Stimulated activated CD8-positive, alpha-beta memory T cell treated with anti-CD3 and anti-CD28 coated beads, Interleukin-7, amount 100 ng/mL, for 1 hour (primary cell): ENCODE results near the gene GNG3.
"Not testable (repeated sequence)": the region's sequence is repeated elsewhere in the genome, so short reads cannot be mapped to it uniquely, and the experiment has no call there.

Experiments
- DNase-seq, 2 donors: peaks; one replicate each; pipeline ENCODE4 v3.0.0-alpha.2; 2020; ENCODE audit warnings: low read depth in 2 of 2

The GNG3 gene

GRCh38 chr11:62707277-62707861 is at the start of gene GNG3, which contains the start of gene BSCL2:
TSS of gene GNG3 (plus strand) at chr11:62707676. CDS start at chr11:62708296, 620 bp downstream.
TSS of gene BSCL2 (minus strand) at chr11:62707424. CDS start at chr11:62707195, 229 bp downstream.
- no peak for DNase-seq

DNA sequence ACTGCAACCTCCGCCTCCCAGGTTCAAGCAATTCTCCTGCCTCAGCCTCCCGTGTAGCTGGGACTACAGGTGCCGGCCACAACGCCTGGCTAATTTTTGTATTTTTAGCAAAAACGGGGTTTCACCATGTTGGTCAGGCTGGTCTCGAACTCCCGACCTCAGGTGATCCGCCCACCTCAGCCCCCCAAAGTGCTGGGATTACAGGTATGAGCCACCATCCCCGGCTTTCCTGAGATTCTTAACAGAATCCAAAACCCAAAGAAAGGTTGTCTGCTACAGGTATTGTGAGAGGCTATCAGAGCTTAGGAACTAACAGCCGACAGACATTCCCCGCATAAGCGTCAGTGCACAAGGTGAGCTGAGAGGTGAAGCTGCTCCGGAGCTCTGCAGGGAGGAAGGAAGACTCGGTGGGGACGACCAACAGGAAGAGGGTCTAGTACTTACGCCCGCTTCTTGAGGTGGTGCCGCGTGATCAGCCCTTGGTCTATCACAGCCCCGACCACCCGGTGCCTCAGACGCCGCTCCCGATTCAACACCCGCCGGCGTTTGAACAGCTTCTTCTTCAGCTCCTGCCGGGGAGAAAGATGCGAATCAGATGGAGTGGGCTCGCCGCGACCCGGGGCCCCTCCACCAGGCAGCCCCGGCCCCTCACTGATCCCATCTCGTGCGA is 42.9 kb upstream of the GNG3 start:
- peak in 1 of 2 donors; percentile 23 for DNase-seq

DNA sequence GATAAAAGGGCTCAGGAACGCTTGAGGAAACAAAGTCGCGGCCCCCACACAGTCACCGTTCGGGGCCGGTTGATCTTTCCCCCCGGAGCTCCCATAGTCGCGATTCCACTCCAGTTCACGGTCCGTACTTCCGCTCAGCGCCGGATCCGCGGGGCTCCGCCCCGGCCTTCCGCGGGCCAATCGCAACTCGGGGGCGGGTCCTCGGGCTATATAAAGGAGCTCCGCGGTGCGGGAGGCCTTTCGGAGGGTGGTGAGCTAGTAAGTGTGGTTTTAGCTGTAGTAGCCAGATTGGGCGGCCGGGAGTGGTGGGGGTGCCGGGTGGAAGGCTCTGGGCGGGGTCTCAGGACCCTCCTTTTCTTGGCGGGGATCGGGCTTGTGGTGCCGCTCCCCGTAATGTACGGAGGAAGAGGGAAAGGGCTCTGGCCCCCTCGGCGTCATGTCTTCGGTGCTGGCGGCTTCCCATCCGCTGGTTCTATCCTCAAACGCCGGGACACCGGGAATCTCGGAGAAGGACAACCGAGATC is 42.3 kb upstream of the GNG3 start, which contains the start of the genes C11orf98 and CSKMT:
TSS of gene C11orf98 (minus strand) at position 136 of the 524 bp plus-strand sequence. CDS start at position 95, 41 bp downstream.
TSS of gene CSKMT (plus strand) at position 238 of the 524 bp plus-strand sequence. CDS start 568 bp downstream, outside the sequence.
- peak; percentile 89 to 94 for DNase-seq

GRCh38 chr11:62665599-62666258 is 41.7 kb upstream of the GNG3 start:
- peak in 1 of 2 donors; percentile 43 for DNase-seq

GRCh38 chr11:62666259-62666926 is 41.1 kb upstream of the GNG3 start:
- DNase-seq, result no peak

- DNase-seq, result no peak
Measured at GRCh38 chr11:62667460-62667859, 40.0 kb upstream of the GNG3 start.

- DNase-seq, result no peak
Measured at GRCh38 chr11:62669420-62670161, 37.9 kb upstream of the GNG3 start.

GRCh38 chr11:62671236-62671607 is 36.3 kb upstream of the GNG3 start:
- DNase-seq, result no peak

DNA sequence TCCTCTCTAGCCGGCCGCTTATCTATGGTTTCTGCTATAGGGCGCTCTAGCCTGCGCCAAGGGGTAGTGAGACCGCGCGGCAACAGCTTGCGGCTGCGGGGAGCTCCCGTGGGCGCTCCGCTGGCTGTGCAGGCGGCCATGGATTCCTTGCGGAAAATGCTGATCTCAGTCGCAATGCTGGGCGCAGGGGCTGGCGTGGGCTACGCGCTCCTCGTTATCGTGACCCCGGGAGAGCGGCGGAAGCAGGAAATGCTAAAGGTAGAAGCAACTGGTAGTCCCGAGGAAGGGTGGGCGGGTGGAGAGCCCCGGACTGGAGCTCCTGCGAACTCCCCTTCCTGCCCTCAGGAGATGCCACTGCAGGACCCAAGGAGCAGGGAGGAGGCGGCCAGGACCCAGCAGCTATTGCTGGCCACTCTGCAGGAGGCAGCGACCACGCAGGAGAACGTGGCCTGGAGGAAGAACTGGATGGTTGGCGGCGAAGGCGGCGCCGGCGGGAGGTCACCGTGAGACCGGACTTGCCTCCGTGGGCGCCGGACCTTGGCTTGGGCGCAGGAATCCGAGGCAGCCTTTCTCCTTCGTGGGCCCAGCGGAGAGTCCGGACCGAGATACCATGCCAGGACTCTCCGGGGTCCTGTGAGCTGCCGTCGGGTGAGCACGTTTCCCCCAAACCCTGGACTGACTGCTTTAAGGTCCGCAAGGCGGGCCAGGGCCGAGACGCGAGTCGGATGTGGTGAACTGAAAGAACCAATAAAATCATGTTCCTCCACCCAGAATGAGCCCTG is 35.7 kb upstream of the GNG3 start, which contains the start of the genes LBHD1 and UQCC3:
TSS of gene LBHD1 (minus strand) at position 660 of the 782 bp plus-strand sequence. CDS start 2,236 bp downstream, outside the sequence.
TSS of gene UQCC3 (plus strand) at position 66 of the 782 bp plus-strand sequence. CDS start at position 139, 73 bp downstream.
- DNase-seq, result peak in 1 of 2 donors; percentile 48

GRCh38 chr11:62673196-62673525 is 34.3 kb upstream of the GNG3 start:
- DNase-seq, result no peak

- DNase-seq, result not testable (repeated sequence)
Measured at GRCh38 chr11:62675415-62675814, 32.1 kb upstream of the GNG3 start.

DNA sequence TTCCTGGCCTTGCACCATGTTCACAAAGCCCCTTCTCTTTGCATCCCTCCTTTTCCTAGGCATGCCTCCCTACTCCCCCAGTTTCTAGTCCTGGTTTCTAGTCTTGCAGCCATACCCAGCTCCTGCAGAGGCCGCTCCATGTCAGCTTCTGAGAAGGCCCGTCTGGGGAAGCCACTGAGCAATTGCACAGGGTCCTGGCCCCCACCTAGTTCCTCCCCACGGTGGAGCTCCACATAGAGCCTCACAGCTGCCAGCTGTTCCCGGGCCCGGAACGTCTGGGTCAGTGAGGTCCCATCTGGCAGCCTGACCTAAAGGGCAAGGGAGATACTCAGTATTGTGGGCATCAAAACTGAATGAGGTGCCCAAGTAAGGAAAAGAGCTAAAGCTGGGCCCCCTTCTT is 30.8 kb upstream of the GNG3 start:
- DNase-seq, result no peak

DNA sequence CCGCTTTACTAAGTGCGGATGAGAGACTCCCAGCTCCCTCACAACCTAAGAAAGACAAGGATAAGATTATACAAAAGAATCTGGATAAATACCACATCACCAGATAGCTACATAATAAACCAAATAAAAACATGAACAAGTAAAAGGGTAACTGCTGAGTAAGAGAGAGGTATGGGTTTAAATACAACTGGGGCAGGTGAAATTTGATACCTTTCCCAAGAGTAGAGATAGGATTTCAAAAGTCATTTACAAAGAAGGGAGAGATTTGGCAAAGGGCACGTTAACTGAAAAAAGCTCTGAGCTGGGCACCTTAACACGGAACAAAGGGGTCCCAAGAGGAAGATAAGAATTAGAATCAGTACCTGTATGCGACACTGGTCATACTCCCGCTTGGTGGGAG is 30.3 kb upstream of the GNG3 start:
- DNase-seq, result no peak

GRCh38 chr11:62677714-62678113 is 29.8 kb upstream of the GNG3 start:
- no peak for DNase-seq

DNA sequence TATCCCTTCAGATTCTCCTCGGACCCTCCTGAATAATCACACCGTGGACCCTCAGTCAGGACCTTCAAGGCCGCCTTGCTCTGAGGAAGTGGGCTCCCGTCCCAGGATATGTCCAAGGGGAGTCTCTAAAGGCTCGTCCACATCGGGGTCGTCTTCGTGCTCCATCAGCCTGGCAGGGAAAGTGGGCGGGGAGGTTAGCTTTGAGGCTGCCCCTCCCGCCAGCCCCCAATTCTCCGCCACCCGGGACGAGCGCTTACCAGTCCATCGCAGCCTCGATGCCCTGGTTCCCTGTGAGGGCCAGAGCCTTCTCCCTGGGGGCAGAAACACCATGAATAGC is 29.1 kb upstream of the GNG3 start:
- DNase-seq, result no peak

- peak; percentile 64 to 68 for DNase-seq
Measured at GRCh38 chr11:62678770-62679696, 28.4 kb upstream of the GNG3 start, which contains the start of gene UBXN1. TSS of gene UBXN1 (minus strand) at chr11:62679073. CDS start at chr11:62678923, 150 bp downstream.

DNA sequence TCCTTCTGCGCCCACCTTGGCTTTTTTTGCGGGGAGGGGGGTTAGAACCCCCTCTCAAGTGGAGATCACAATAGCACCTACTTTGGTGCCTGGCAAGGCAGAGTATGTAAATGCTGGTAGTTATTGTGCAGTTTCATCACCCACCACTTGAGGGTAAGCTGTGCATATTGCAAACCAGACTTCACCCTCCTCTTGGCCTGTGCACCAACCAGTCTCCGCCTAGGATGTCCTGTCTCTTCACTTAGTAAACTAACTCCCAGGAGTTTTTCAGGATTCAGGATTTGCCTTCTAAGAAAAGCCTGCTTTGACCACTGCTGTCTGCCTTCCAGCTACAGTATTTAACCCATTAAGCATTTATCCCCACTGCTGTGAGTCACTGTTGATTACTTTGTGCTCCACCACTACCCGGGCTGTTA is 26.6 kb upstream of the GNG3 start:
- DNase-seq, result no peak

GRCh38 chr11:62682518-62682917 is 25.0 kb upstream of the GNG3 start:
- no peak for DNase-seq
